ENCODE data around the gene RASGRP2.
"Not testable (repeated sequence)": the region's sequence is repeated elsewhere in the genome, so short reads cannot be mapped to it uniquely, and the experiment has no call there.

The RASGRP2 gene

DNA sequence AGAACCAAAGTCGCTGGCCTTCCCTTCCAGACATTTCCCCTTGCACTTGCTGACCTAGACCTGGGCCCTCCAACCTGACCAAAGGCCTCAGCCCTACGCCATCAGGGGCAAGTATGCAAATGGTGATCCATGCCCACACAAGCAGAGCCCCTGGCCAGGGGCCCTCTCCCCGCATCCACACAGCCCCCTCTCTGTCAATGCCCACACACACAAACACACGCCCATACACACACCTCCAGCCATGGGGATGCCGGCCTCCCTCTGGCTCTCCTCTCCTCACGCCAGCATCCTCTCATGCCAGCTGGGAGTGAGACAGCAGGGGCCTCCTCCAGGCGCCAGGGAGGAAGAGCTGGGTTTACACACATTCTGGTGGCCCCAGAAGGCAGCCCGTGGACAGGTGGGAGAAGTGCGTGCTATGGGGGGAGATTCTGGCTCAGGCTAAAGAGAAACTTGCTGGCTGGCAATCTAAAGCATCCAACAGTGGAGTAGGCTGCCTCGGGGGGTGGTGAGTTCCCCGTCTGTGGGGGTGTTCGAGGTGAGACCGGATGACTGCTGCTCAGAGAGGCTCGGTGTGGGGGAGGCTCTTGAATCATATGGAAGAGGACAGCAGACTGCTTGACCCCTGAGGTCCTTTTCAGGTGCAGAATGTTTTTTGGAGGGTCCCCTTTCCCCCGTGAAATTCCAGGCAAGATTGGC is 25.7 kb downstream of the RASGRP2 start:
- no peak for FAIRE-seq

DNA sequence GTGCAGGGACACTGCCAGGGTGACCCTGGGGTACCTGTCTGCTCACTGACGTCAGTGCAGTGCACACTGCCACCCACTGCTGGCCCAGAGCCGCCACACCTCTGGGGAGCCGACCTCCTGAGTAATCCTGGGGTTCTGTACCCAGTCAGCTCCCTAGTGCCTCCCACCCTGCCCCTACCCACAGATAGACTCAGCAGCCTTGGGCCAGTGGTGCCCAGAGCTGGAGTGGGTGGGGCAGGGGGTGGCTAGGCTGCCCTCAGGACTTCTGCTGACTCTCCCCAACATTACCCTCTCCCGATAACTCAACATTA is 26.7 kb downstream of the RASGRP2 start:
- no peak for FAIRE-seq

DNA sequence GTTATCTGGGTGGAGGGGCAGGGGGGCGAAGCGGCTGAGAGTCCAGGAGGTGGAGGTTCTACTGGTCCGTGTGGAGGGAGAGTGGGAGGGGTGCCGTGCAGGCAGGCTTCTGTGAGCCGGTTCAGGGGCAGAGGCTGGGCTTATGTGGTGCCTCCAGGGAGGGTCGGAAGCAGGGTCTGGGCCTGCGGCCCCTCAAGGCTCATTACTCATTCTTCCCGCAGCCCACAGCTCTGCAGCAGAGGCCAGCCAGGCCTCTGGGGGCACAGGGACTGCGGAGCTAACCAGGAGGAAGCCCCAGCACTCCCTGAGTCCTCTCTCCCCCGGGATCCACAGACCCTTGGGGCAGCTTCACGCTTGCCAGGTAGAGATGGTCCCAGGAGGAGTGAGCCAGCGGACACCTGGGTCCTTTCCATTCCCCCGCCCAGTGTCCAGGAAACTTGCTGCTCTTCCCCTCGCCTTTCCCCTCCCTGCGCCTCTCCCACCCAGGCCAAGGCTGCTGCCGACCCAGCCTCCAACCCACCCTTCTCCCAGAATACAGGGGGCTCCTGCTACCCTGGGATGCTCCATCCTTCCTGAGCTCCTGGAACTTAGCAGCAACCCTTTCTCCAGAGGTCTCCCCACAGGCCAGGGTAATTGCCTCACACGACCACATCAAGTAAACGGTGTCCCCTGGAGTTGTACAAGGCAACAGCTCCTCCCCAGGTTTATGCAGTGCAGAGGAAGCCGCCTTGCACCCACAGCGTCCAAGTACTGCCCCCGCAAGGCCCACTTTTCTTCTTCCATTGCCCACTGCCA is 27.3 kb downstream of the RASGRP2 start:
- no peak for FAIRE-seq

DNA sequence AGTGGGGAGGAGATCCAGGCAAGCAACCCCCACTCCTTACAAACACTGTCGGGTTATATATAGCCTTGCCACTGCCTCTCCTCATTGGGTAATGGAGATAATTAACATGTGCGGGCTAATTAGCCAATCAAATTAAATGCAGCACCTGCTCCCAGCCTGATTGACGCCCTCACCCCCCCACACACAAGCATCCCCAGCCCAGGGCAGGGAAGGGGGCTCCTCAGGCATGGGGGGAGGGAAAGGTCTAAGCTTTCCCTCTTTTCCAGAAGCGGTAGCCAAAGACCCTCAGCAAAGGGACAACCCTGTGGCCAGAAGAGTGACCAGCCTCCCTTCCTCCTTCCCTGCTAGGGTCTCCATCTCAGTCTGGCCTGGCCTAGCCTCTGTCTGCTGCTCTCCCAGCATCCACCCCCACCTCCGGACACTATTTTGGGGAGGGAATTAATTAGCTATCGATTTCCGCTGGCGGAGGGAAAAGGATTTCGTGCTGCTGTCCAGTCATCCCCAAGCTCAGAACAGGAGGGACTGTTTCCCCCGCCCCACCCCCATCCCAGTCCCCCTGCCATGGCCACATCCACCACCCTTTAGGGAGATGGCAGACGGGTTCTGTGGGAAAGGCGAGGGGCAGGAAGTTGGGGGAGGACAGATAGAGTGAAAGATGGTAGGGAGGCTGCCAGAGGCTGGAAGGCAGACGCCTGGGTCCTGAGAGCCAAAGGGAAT is 28.0 kb downstream of the RASGRP2 start:
- FAIRE-seq, result no peak

DNA sequence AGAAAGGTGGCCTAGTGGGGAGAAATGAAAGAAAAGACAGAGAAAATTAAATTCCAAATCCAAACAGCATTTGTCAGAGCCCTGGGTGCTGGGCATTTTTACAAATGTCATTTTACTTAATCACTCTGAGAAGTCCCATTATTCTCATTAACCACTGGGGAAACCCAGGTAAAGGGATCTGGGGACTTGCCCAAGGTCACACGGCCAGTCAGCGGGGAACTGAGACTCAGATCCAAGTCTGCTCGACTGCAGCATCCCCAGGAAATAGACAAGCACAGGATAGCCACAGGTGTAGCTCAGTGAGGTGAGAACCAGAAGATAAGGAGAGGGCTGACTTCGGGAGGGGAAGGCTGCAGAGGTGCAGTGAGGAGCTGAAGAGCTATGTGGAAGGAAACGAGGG is 28.8 kb downstream of the RASGRP2 start:
- FAIRE-seq, result no peak

DNA sequence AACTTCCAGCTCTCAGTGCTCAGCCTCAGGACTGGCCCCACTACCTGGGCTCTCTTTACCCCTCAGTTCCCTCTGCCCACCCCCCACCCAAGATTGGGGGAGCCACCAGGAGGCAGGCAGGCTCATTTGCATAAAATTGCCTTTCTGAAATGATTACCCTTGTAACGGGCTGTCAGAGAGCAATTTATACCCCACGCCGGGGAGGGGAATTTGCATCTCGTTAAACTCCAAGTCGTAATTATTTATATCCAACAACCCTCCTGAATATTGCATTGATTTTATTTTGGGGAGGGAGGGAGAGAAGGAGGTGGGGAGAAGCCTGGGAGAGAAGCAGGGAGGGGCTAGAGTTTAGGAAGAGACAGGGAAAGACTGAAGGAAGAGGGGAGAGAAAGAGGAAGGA is 29.3 kb downstream of the RASGRP2 start:
- no peak for FAIRE-seq

DNA sequence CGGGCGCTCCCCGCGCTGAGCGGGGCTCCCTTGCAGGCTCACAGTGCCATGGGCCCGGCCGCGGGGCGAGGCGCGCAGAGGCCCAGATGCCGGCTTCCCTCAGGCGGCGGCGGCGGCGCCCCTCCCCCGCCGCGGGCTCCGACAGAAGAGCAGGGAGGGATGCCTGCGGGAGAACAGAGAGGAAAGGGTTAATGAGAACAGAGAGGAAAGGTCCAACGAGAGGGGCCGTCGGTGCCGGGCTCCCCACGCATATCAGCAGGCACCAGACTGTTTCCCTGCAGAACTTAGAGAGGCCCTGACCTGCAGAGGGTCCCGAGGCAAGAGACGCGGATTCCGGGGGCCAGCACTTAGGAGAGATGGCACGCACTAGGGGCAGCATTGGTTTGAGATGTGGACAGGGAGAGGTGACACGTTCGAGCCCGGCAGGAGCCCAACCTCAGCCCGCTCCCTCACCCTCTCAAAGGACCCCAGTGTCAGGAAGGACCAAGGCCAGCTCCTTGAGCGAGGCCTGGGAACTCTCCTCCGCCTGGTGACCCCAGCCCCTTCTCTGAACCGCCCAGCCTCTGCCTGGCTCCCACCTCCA is 30.1 kb downstream of the RASGRP2 start:
- FAIRE-seq, result no peak

DNA sequence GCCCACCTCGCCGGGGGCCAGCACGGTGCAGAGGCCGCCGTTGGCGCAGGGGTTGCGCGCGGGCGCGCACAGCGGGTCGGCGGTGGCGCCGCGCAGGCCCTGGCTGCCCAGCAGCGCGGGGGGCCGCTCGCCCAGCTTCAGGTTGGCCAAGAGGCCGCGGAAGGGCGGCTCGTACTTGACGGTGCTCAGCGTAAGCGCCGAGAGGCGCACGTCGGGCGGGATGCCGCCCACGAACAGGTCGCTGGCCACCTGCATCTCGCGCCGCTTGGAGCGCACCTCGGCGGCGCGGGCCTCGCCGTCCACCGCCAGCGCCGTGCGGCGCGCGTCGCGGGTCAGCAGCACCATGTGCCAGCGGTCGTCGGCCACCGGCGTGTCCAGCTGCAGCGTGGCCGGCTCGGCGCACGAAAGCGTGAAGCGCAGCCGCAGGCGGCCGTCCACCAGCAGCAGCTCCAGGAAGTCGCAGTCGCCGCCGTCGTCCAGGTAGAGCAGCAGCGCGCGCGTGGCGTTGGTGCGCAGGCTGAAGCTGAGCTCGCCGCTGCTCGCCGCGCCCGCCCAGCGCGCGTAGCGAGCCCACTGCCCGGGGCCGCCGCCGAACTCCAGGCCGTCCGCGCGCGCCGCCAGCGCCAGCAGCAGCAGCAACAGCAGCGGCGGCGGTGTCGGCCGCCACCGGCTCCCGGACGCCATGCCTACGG is 30.8 kb downstream of the RASGRP2 start:
- FAIRE-seq, result no peak

DNA sequence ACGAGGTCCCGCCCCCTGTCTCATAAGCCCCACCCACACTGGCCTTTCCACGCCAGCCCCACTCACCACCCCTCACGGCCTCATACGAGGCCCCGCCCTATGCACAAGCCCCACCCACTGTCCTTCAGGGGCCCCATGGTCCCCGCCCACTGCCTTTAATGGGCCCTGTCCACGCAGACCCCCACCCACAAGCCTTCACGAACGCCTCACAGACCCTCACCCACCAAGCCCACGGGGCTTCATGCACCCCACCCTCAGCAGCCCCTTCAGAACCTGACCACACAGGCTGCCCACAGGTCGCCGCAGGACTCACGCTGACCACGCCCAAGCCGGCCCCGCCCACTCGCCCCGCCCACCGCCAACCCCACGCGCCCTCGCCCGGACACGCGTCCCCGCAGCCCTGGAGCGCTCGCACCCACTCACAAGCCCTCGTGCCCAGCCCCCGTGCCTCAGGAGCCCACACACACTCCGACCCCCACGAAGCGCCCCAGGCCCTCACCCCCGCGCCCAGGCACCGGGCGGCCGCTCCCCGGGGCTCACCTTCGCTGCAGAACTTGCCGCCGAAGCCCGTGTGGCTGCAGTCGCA is 31.4 kb downstream of the RASGRP2 start:
- FAIRE-seq, result no peak

DNA sequence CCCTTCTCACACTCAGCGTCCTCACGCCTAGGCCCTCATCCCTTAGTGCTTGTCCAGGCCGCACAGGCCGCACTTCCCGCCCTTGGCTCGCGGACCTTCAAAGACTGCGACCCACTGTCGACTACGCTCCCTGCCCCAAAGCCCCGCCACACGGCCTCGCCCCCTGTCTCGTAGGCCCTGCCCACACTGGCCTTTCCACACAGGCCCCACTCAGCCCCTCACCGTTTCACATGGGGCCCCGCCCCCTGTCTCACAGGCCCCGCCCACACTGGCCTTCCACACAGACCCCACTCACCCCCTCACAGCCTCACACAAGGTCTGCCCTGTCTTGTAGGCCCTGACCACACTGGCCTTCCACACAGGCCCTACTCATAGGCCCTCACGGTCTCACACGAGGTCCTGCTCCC is 32.0 kb downstream of the RASGRP2 start:
- FAIRE-seq, result no peak

DNA sequence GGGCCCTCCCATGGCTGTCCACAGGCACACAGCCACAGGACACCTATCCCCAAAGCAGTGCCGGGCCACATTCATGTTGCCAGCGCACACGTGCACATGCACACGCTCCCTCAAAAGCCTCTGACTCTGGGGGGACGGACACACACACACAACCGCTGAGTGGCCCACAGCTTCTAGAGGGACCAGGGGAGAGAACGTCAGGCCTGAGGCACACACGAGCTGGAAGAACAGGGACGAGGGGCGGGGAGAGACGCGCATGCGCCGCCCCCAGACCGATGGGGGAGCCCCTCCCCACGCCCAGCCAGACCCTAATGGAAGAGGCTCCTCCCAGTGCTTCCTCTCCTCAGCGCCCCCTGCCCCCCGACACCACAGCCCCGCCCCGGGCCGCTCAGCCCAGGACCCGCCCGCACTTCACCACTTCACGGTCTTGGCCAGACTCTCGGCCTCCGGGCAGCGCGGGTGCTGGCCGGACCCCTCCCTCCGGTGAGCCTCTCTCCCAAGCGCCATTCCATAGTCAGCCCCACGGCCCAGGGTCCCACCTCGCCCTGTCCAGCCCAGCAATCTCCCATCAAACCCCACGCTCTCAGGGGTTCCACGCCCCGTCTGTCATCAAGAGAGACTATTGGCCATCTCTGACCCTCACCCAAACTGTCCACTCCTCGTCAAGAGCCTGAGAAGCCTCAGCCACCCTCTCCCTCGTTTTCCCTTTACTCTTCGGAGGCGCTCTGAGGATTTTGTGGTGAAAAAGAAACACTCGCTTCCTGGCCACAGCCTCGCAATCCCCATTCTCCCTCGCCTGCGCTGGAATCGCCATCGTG is 32.6 kb downstream of the RASGRP2 start:
- FAIRE-seq, result no peak

DNA sequence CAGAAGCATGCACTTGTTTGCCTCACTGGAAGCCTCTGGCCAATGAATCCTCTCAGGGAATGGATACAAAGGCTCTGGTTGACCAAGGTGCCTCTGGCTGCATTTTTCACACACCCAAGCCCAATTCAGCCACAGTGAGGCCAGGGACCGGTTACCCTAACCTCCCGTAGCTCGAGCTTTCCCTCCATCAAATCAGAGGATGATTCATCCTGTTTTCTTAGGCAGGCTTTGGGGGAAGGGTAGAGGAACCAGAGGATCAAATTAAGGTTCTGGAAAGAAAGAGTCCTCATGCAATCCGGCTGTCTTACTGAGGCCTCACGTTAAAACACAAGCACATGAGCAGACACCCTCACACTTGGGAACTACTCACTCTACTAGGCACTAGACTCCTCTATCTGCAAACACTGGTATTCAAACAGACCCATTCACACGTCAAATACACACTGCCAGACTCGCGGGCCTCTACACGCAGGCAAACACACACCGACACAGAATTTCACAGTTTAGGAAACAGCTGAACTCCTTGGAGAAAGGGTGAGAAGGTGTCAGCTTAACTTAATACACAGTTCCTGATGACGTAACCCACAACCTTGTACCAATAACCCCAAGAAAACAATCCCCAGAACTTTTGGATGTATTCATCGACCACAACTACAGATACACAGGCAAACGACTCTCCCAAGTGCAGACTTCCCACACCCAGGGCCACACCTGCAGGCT is 33.4 kb downstream of the RASGRP2 start:
- no peak for FAIRE-seq

DNA sequence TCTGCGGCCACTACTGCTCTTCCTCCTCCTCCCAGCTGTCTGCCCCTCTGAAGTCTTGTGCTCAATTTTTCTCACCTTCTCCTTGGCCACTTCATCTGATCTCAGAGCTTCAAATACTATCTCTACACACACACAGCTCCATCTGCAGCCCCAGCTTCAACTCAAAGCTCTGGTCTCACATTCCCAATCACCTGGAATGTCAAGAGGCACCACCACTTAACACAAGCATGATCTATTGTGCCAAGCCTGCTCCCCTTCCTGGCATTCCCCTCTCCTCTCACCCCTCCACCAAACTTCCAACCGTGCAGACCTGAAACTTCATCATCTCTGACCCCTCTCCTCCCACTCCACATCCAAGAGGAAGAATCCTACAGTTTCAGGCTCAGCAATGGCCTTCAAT is 38.4 kb downstream of the RASGRP2 start:
- FAIRE-seq, result no peak

DNA sequence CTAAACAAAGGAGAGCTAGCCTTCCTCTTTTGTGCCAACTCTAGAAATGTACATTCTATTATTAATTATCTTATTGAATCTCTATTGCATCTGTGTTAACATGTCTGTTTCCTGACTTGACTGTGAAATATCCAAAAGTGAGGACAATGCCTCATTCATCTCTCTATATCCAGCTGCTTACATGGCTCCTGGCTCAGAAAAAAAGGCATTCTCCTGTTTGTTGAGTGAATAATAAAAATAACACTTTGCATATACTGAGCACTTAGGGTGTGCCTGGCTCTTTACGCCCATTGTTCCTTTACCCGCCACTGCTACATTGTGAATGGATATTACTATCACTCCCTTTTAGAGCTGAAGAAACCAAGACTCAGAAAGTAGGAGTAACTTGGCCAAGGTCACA is 40.9 kb downstream of the RASGRP2 start:
- no peak for FAIRE-seq

DNA sequence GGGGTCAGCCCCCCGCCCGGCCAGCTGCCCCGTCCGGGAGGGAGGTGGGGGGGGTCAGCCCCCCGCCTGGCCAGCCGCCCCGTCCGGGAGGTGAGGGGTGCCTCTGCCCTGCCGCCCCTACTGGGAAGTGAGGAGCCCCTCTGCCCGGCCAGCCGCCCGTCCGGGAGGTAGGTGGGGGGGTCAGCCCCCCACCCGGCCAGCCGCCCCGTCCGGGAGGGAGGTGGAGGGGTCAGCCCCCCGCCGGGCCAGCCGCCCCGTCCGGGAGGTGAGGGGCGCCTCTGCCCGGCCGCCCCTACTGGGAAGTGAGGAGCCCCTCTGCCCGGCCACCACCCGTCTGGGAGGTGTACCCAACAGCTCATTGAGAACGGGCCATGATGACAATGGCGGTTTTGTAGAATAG is 42.0 kb downstream of the RASGRP2 start:
- FAIRE-seq, result not testable (repeated sequence)

DNA sequence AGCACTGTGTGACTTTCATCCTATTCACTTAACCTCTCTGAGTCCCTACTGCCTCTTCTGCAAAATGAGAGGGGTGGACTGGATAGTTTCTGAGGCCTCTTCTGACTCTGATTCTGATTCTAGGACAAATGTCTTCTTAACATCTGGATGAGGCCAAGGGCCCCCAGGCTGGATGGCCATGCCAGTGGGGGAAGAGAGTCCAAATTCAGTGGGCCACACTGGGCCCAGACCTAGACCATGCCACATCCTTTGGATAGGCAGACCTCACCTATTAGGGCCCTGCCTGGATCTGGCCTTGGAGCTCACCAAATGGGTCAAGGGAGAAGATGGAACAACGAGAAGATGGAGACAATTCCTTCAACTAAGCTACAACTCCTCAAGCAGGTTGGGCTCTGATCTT is 45.5 kb downstream of the RASGRP2 start:
- no peak for FAIRE-seq

DNA sequence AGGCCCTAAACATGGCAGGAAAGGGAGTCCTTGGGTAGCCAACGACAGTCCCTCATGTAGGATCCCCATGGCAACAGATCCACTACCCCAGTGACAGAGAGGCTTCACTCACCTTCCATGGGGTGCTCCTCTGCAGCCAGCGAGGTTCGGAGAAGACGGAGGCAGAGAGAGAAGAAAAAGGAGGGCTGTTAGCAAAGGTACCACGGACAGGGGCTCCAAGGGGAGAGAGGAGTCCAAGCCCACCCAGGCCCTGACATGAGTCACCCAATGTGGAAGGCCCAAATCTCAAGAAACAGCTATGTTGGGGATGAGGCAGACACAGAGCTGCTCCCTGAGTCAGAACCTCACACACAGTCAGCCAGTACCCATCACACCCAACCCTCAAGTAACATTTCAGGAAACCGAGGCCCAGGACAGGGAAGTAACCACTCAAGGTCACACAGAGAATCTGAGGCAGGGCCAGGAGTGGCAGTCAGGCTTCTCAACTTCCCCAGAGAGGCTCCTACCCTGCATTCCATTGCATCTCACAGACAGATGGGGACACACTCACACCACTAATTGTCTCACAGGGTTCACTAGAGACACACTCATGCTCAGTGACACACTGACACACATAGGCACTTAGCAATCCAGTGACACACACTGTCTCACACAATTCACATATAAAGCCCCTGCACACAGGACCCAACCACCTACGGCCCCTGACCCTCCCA is 46.1 kb downstream of the RASGRP2 start:
- FAIRE-seq, result no peak

DNA sequence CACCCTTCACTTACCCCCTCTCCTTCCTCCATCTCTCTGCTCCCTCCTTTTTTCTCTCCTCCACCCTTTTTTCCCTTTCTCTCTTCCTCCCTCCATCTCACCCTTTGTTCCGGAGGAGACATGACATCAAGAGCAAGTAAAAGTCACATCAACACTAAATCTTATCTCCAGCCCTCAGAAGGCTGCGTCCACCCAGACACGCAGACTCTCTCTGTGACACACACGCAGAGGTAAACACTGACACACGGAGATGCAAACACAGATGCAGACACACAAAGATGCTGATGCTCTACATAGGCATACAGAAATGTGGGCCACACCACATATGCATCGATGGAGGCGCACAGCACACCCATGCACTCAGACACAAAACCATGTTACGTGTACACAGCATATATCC is 47.9 kb downstream of the RASGRP2 start:
- no peak for FAIRE-seq

DNA sequence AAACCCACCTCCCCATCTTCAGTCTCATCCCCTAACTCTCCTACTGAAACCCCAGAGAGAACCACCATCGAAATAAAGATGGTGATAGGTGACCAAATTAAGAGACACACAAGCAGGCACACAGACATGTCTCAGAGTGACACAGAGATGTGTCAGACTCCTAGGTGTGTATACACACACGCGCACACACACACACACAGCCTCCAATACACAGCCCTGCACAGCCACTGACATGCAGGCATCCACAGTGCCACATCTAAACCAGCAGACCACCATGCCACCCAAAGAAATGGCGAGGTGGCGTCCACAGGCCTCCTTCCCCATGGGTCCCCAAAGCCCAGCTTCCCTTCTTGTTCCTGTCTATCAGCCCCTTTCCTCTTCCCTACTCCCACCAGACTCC is 48.4 kb downstream of the RASGRP2 start:
- no peak for FAIRE-seq

DNA sequence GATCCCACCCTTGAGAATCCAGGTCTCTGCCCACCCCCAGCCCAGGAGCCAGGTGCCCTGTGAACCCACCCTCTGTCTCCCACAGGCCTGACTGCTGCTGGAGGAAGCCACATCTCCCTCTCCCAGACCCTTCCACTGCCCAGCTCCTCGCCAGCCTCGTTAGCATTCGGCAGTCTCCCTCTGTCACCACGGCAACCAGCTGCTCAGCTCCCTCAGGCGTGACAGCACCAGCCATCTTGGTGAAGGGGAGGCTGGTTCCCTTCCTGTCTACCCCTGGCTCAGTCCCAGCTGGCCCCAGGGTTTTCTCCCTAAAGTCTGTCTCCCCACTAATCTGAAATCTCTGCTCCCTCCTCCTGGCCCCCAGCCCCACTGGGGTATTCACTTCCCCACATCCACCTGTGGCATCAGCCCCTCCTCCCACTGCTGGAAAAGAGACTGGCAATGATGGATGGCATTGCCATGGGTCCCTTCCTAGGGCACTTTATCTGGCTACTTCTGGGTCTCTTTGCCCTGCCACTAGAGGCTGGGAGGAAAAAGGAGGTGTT is 49.0 kb downstream of the RASGRP2 start:
- FAIRE-seq, result no peak

Data from colon (tissue), 2 donors.